Astrocyte (in vitro differentiated cells and primary cell): ENCODE data around the gene CLHC1.

Experiments
- CTCF ChIP-seq: IDR thresholded peaks from 2 replicates; pipeline ENCODE4 v1.5.1; 2011; ENCODE audit warnings: low read depth, mild to moderate bottlenecking, inconsistent platforms, low read length, moderate library complexity; ENCODE audit not compliant: insufficient read depth
- EZH2 ChIP-seq: IDR thresholded peaks from 2 replicates; pipeline ENCODE4 v1.6.1; 2012; ENCODE audit warnings: mild to moderate bottlenecking, low read length, inconsistent platforms; ENCODE audit not compliant: insufficient read depth

GRCh38 chr2:55242617-55243016 is 10.5 kb upstream of the CLHC1 start:
- TF ChIP-seq CTCF = no peak
- no peak for TF ChIP-seq EZH2
